Esophagus muscularis mucosa (tissue), 3 donors: ENCODE measurements around the gene ATRIP.

ENCODE experiments used
- POLR2AphosphoS5 ChIP-seq, 2 donors: sonication (generic); formaldehyde crosslinking; IDR thresholded peaks; one replicate each; pipeline ENCODE4 v1.6.1; 2017; ENCODE audit warnings: antibody characterized with exemption in 2 of 2
- TF ChIP-seq, protein P1 (sequence below), 3 experiments: fragments of 200-600 bp in 2 of 3; fragments of 450-650 bp in 1 of 3; sonication (generic) in 2 of 3; IDR thresholded peaks; one replicate each; pipeline ENCODE4 v1.5.1; 2017 to 2019; ENCODE audit warnings: antibody characterized with exemption in 3 of 3, mild to moderate bottlenecking in 2 of 3, moderate library complexity in 1 of 3

DNA sequence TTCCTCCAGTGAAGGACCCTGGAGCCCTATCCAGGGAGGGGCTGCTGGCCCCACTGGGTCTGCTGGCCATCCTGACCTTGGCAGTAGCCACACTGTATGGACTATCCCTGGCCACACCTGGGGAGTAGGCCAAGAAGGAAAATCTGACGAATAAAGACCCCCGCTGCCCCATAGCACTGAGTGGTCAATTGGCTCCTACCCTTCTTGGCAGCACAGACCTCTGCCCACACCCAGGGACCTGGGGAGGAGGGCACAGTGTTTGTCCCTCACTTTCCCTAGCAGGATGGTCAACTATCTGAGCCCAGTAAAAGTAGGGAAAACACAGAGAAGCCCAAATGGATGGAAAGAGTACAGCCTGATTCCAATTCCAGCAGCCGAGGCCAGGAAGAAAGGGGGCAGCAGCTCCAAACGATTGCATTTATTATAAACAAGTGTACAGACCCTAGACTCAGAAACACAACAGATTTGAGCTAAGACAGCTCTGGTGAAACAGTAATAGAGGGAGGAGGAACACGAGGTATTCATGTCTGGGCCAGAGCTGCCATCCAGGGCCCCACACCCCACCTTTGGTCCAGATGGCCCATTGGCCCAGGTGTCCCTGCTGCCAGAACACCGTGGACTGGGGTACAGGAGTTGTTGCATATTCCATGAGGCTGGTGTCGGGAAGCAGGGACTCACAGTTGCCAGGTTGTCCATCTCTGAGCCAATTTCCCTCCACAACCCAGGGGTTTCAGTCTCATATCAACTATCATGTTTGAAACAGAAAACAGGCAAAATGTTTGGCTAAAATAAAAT is 21.1 kb downstream of the ATRIP start:
- TF ChIP-seq, protein P1, sequence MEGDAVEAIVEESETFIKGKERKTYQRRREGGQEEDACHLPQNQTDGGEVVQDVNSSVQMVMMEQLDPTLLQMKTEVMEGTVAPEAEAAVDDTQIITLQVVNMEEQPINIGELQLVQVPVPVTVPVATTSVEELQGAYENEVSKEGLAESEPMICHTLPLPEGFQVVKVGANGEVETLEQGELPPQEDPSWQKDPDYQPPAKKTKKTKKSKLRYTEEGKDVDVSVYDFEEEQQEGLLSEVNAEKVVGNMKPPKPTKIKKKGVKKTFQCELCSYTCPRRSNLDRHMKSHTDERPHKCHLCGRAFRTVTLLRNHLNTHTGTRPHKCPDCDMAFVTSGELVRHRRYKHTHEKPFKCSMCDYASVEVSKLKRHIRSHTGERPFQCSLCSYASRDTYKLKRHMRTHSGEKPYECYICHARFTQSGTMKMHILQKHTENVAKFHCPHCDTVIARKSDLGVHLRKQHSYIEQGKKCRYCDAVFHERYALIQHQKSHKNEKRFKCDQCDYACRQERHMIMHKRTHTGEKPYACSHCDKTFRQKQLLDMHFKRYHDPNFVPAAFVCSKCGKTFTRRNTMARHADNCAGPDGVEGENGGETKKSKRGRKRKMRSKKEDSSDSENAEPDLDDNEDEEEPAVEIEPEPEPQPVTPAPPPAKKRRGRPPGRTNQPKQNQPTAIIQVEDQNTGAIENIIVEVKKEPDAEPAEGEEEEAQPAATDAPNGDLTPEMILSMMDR (IDR thresholded peaks at IDR 0.05), result no peak
- no peak for TF ChIP-seq POLR2AphosphoS5 (IDR thresholded peaks at IDR 0.05)
